Activated naive CD8-positive, alpha-beta T cell treated with anti-CD3 and anti-CD28 coated beads, Interleukin-2, amount 50 U/mL, for 24 hours (primary cell): ENCODE measurements around the gene DTNA.

Experiments used
- ATAC-seq: fragments of 150-1000 bp; cut with Tn5 transposase; one replicate; pipeline ENCODE4 v1.10.0; 2021
- DNase-seq: peaks from one replicate; pipeline ENCODE4 v3.0.0; 2021
- H3K27ac Mint-ChIP-seq: one replicate; pipeline ENCODE4 v1.8.0; 2021; ENCODE audit warnings: mild to moderate bottlenecking, mixed read lengths
- H3K27me3 Mint-ChIP-seq: one replicate; pipeline ENCODE4 v1.8.0; 2021; ENCODE audit warnings: mixed read lengths
- H3K36me3 Mint-ChIP-seq: one replicate; pipeline ENCODE4 v1.8.0; 2021; ENCODE audit warnings: low read depth, mixed read lengths
- H3K4me1 Mint-ChIP-seq: one replicate; pipeline ENCODE4 v1.8.0; 2021; ENCODE audit warnings: mixed read lengths
- H3K4me3 Mint-ChIP-seq: one replicate; pipeline ENCODE4 v1.8.0; 2021; ENCODE audit warnings: mild to moderate bottlenecking, moderate library complexity, mixed read lengths
- H3K9me3 Mint-ChIP-seq: one replicate; pipeline ENCODE4 v1.8.0; 2021; ENCODE audit warnings: mixed read lengths

DTNA gene

GRCh38 chr18:34796035-34796657 lies 86.0 kb downstream of the DTNA start:
- Mint-ChIP-seq H3K4me3 (no peak overlapping the region), H3K4me1 (no peaks in the 10 kb centered on the region), H3K36me3 (no peaks in the 10 kb centered on the region), H3K27me3 (peaks cover 14% of the 10 kb centered on the region), H3K9me3 (no peaks in the 10 kb centered on the region), H3K27ac (no peak overlapping the region)
- DNase-seq (no peak), ATAC-seq (no peak)

GRCh38 chr18:34799291-34799690 lies 89.2 kb downstream of the DTNA start:
- Mint-ChIP-seq H3K27ac (no peak overlapping the region), H3K27me3 (peaks cover 7% of the 10 kb centered on the region), H3K4me1 (no peaks in the 10 kb centered on the region), H3K9me3 (no peaks in the 10 kb centered on the region), H3K36me3 (no peaks in the 10 kb centered on the region), H3K4me3 (no peak overlapping the region)
- ATAC-seq (no peak), DNase-seq (no peak)

GRCh38 chr18:34800381-34800780 lies 90.3 kb downstream of the DTNA start:
- Mint-ChIP-seq H3K27me3 (peaks cover 7% of the 10 kb centered on the region), H3K4me3 (no peak overlapping the region), H3K36me3 (no peaks in the 10 kb centered on the region), H3K27ac (no peak overlapping the region), H3K9me3 (no peaks in the 10 kb centered on the region), H3K4me1 (peaks cover 4% of the 10 kb centered on the region)
- ATAC-seq (no peak), DNase-seq (no peak)

- ATAC-seq: peak; percentile 66
Observed at GRCh38 chr18:34801774-34802173, 91.7 kb downstream of the DTNA start.

GRCh38 chr18:34802959-34803358 lies 92.9 kb downstream of the DTNA start:
- no peaks in the 10 kb centered on the region for H3K9me3 Mint-ChIP-seq
- ATAC-seq (no peak), DNase-seq (no peak)
- peaks cover 13% of the 10 kb centered on the region for H3K4me1 Mint-ChIP-seq
- no peak overlapping the region for H3K4me3 Mint-ChIP-seq
- H3K36me3 Mint-ChIP-seq: no peaks in the 10 kb centered on the region
- peaks cover 6% of the 10 kb centered on the region for H3K27me3 Mint-ChIP-seq
- H3K27ac Mint-ChIP-seq: no peak overlapping the region

More at GRCh38 chr18:34801774-34802173, 91.7 kb downstream of the DTNA start:
- Mint-ChIP-seq H3K9me3 (no peaks in the 10 kb centered on the region), H3K27me3 (peaks cover 9% of the 10 kb centered on the region), H3K4me1 (peaks cover 13% of the 10 kb centered on the region), H3K36me3 (no peaks in the 10 kb centered on the region), H3K4me3 (no peak overlapping the region), H3K27ac (no peak overlapping the region)
- no peak for DNase-seq

- H3K27me3 Mint-ChIP-seq: peaks cover 6% of the 10 kb centered on the region
- no peaks in the 10 kb centered on the region for H3K9me3 Mint-ChIP-seq
- ATAC-seq: no peak
- H3K4me3 Mint-ChIP-seq: no peak overlapping the region
- no peak overlapping the region for H3K27ac Mint-ChIP-seq
- peaks cover 13% of the 10 kb centered on the region for H3K4me1 Mint-ChIP-seq
- no peak for DNase-seq
- no peaks in the 10 kb centered on the region for H3K36me3 Mint-ChIP-seq
Observed at GRCh38 chr18:34803877-34804400, 93.8 kb downstream of the DTNA start.

GRCh38 chr18:34805103-34805877 lies 95.2 kb downstream of the DTNA start:
- H3K36me3 Mint-ChIP-seq: no peaks in the 10 kb centered on the region
- H3K4me1 Mint-ChIP-seq: peaks cover 13% of the 10 kb centered on the region
- H3K4me3 Mint-ChIP-seq: no peak overlapping the region
- DNase-seq (no peak), ATAC-seq (no peak)
- peaks cover 6% of the 10 kb centered on the region for H3K27me3 Mint-ChIP-seq
- H3K27ac Mint-ChIP-seq: no peak overlapping the region
- no peaks in the 10 kb centered on the region for H3K9me3 Mint-ChIP-seq

GRCh38 chr18:34805878-34806351 lies 95.8 kb downstream of the DTNA start:
- H3K4me1 Mint-ChIP-seq: peaks cover 13% of the 10 kb centered on the region
- ATAC-seq: no peak
- H3K27me3 Mint-ChIP-seq: peaks cover 6% of the 10 kb centered on the region
- no peaks in the 10 kb centered on the region for H3K36me3 Mint-ChIP-seq
- no peak overlapping the region for H3K27ac Mint-ChIP-seq
- no peak overlapping the region for H3K4me3 Mint-ChIP-seq
- no peaks in the 10 kb centered on the region for H3K9me3 Mint-ChIP-seq
- no peak for DNase-seq

GRCh38 chr18:34806527-34806926 lies 96.4 kb downstream of the DTNA start:
- Mint-ChIP-seq H3K9me3 (no peaks in the 10 kb centered on the region), H3K4me1 (peaks cover 13% of the 10 kb centered on the region), H3K27me3 (peaks cover 6% of the 10 kb centered on the region), H3K36me3 (no peaks in the 10 kb centered on the region), H3K4me3 (no peak overlapping the region), H3K27ac (no peak overlapping the region)
- no peak for ATAC-seq
- DNase-seq: no peak

GRCh38 chr18:34807106-34807796 lies 97.2 kb downstream of the DTNA start:
- DNase-seq (no peak), ATAC-seq (no peak)
- peaks cover 13% of the 10 kb centered on the region for H3K4me1 Mint-ChIP-seq
- no peaks in the 10 kb centered on the region for H3K9me3 Mint-ChIP-seq
- no peaks in the 10 kb centered on the region for H3K36me3 Mint-ChIP-seq
- no peak overlapping the region for H3K27ac Mint-ChIP-seq
- H3K27me3 Mint-ChIP-seq: peaks cover 6% of the 10 kb centered on the region
- H3K4me3 Mint-ChIP-seq: no peak overlapping the region

GRCh38 chr18:34808389-34808788 lies 98.3 kb downstream of the DTNA start:
- no peak for ATAC-seq
- no peak for DNase-seq
- Mint-ChIP-seq H3K4me3 (no peak overlapping the region), H3K9me3 (no peaks in the 10 kb centered on the region), H3K27ac (no peak overlapping the region), H3K4me1 (peaks cover 13% of the 10 kb centered on the region), H3K36me3 (no peaks in the 10 kb centered on the region), H3K27me3 (peaks cover 11% of the 10 kb centered on the region)

GRCh38 chr18:34809451-34810072 lies 99.5 kb downstream of the DTNA start:
- Mint-ChIP-seq H3K27ac (no peak overlapping the region), H3K4me3 (no peak overlapping the region), H3K27me3 (peaks cover 9% of the 10 kb centered on the region), H3K9me3 (no peaks in the 10 kb centered on the region), H3K4me1 (peaks cover 13% of the 10 kb centered on the region), H3K36me3 (no peaks in the 10 kb centered on the region)
- ATAC-seq: no peak
- DNase-seq: no peak

GRCh38 chr18:34816183-34816582 lies 106.1 kb downstream of the DTNA start:
- Mint-ChIP-seq H3K9me3 (no peaks in the 10 kb centered on the region), H3K27ac (no peak overlapping the region), H3K4me3 (no peak overlapping the region), H3K4me1 (no peaks in the 10 kb centered on the region), H3K36me3 (no peaks in the 10 kb centered on the region), H3K27me3 (peaks cover 5% of the 10 kb centered on the region)
- DNase-seq (no peak), ATAC-seq (no peak)

- ATAC-seq: no peak
- Mint-ChIP-seq H3K27me3 (peaks cover 1% of the 10 kb centered on the region), H3K9me3 (no peaks in the 10 kb centered on the region), H3K27ac (no peak overlapping the region), H3K4me1 (no peaks in the 10 kb centered on the region), H3K36me3 (no peaks in the 10 kb centered on the region), H3K4me3 (no peak overlapping the region)
- no peak for DNase-seq
Observed at GRCh38 chr18:34817636-34818035, 107.5 kb downstream of the DTNA start.
